Activated T-helper 1 cell treated with anti-CD3 and anti-CD28 coated beads, Interleukin-2, amount 50 U/mL, for 16 hours (primary cell): ENCODE data around the gene MAGI1.

Experiments used
- DNase-seq, 2 donors: peaks; one replicate each; pipeline ENCODE4 v3.0.0-alpha.2; 2020; ENCODE audit warnings: low read depth in 1 of 2, low spot score in 1 of 2

MAGI1 gene

GRCh38 chr3:65445573-65446169 is 593.0 kb downstream of the MAGI1 start:
- no peak for DNase-seq

GRCh38 chr3:65444447-65444815 is 594.3 kb downstream of the MAGI1 start:
- no peak for DNase-seq

- DNase-seq: no peak
Observed at GRCh38 chr3:65443739-65444446, 594.8 kb downstream of the MAGI1 start.

- DNase-seq: no peak
Observed at GRCh38 chr3:65439641-65440284, 599.0 kb downstream of the MAGI1 start.

- no peak for DNase-seq
Observed at GRCh38 chr3:65438612-65439011, 600.1 kb downstream of the MAGI1 start.

GRCh38 chr3:65438096-65438495 is 600.6 kb downstream of the MAGI1 start:
- DNase-seq: no peak

- no peak for DNase-seq
Observed at GRCh38 chr3:65436580-65436979, 602.1 kb downstream of the MAGI1 start.

GRCh38 chr3:65433480-65433879 is 605.2 kb downstream of the MAGI1 start:
- DNase-seq: no peak

- DNase-seq: no peak
Observed at GRCh38 chr3:65432388-65433003, 606.2 kb downstream of the MAGI1 start.

GRCh38 chr3:65425880-65426279 is 612.8 kb downstream of the MAGI1 start:
- DNase-seq: no peak

GRCh38 chr3:65422154-65422553 is 616.6 kb downstream of the MAGI1 start:
- no peak for DNase-seq

GRCh38 chr3:65419233-65419632 is 619.5 kb downstream of the MAGI1 start:
- DNase-seq: no peak

GRCh38 chr3:65413891-65414290 is 624.8 kb downstream of the MAGI1 start:
- DNase-seq: no peak

- DNase-seq: no peak
Observed at GRCh38 chr3:65412588-65412987, 626.1 kb downstream of the MAGI1 start.

GRCh38 chr3:65411367-65411766 is 627.4 kb downstream of the MAGI1 start:
- DNase-seq: no peak

GRCh38 chr3:65409176-65409569 is 629.5 kb downstream of the MAGI1 start:
- no peak for DNase-seq

- DNase-seq: no peak
Observed at GRCh38 chr3:65408531-65409175, 630.1 kb downstream of the MAGI1 start.

GRCh38 chr3:65406470-65406869 is 632.2 kb downstream of the MAGI1 start:
- no peak for DNase-seq

- no peak for DNase-seq
Observed at GRCh38 chr3:65402597-65402996, 636.1 kb downstream of the MAGI1 start.

GRCh38 chr3:65401359-65402305 is 637.1 kb downstream of the MAGI1 start:
- DNase-seq: no peak

- no peak for DNase-seq
Observed at GRCh38 chr3:65400899-65401298, 637.8 kb downstream of the MAGI1 start.
